ENCODE results near the gene PGC.

Gene PGC

GRCh38 chr6:41694815-41695526, 52.2 kb downstream of the PGC start:
- no peak for DNase-seq

GRCh38 chr6:41693281-41694240, 53.6 kb downstream of the PGC start:
- DNase-seq: no peak

GRCh38 chr6:41692730-41693129, 54.5 kb downstream of the PGC start:
- DNase-seq: no peak

GRCh38 chr6:41692080-41692675, 55.0 kb downstream of the PGC start:
- DNase-seq: no peak

GRCh38 chr6:41691426-41692079, 55.6 kb downstream of the PGC start:
- DNase-seq: no peak

- DNase-seq: no peak
Measured at GRCh38 chr6:41690541-41691330, 56.5 kb downstream of the PGC start.

- DNase-seq: no peak
Measured at GRCh38 chr6:41689171-41690008, 57.8 kb downstream of the PGC start.

GRCh38 chr6:41688256-41688965, 58.8 kb downstream of the PGC start:
- no peak for DNase-seq

GRCh38 chr6:41687501-41688175, 59.6 kb downstream of the PGC start:
- no peak for DNase-seq

Measured in central memory CD4-positive, alpha-beta T cell (primary cell).